ENCODE data around the gene ZNF627.

The ZNF627 gene

GRCh38 chr19:11554160-11554559 is 43.1 kb upstream of the ZNF627 start:
- TF ChIP-seq CTCF (IDR thresholded peaks at IDR 0.05; ENCODE audit: insufficient read depth, low read depth, low read length, missing control alignments): no peak
- no peak overlapping the region for H3K4me3 ChIP-seq (ENCODE audit: low read depth, low read length)
- DNase-seq (ENCODE audit: low read depth): peak; percentile 83

GRCh38 chr19:11555246-11555645 is 42.0 kb upstream of the ZNF627 start:
- no peak for DNase-seq (ENCODE audit: low read depth)
- no peak for TF ChIP-seq CTCF (IDR thresholded peaks at IDR 0.05; ENCODE audit: insufficient read depth, low read depth, low read length, missing control alignments)
- no peak overlapping the region for H3K4me3 ChIP-seq (ENCODE audit: low read depth, low read length)

GRCh38 chr19:11556634-11557420 is 40.5 kb upstream of the ZNF627 start:
- DNase-seq (ENCODE audit: low read depth): no peak
- no peak overlapping the region for H3K4me3 ChIP-seq (ENCODE audit: low read depth, low read length)
- no peak for TF ChIP-seq CTCF (IDR thresholded peaks at IDR 0.05; ENCODE audit: insufficient read depth, low read depth, low read length, missing control alignments)

GRCh38 chr19:11558881-11559828 is 38.1 kb upstream of the ZNF627 start, which contains the start of gene ELOF1:
Gene ELOF1, minus strand, starts transcription at chr19:11559230. Its CDS starts 4,883 bp downstream, at chr19:11554347.
- H3K4me3 ChIP-seq (ENCODE audit: low read depth, low read length): peak within 1 kb of the TSS; percentile 94
- peak; percentile 99 for DNase-seq (ENCODE audit: low read depth)
- no peak for TF ChIP-seq CTCF (IDR thresholded peaks at IDR 0.05; ENCODE audit: insufficient read depth, low read depth, low read length, missing control alignments)

- H3K4me3 ChIP-seq (ENCODE audit: low read depth, low read length): peak overlapping the region; percentile 94
These were observed 36.8 kb upstream of the ZNF627 start for GRCh38 chr19:11560404-11561051.

More at GRCh38 chr19:11560404-11561051, 36.8 kb upstream of the ZNF627 start:
- peak; percentile 80 for TF ChIP-seq CTCF (IDR thresholded peaks at IDR 0.05; ENCODE audit: insufficient read depth, low read depth, low read length, missing control alignments)
- DNase-seq (ENCODE audit: low read depth): peak; percentile 93
